Measurements from ENCODE around the gene FBXL16. TPM values are rescaled to one million over a fixed set of nuclear protein-coding genes. Genes with fewer than 3 reads are reported as not detected.

The FBXL16 gene
- total and polyA plus RNA-seq, 2 donors (not counting 3 experiments of a cell fraction or from before 2014, with no cell fraction given), result 0.07 to 0.22 TPM

GRCh38 chr16:716768-717325 is 11.2 kb upstream of the FBXL16 start:
- FAIRE-seq, result no peak
- intact Hi-C loops (cut with micrococcal nuclease) (no loop called here), dilution Hi-C loops (cut with MboI; ENCODE audit: extremely low pct_ligation_motif_present, low sequenced_read_pairs) (no loop called here)
- H2AFZ ChIP-seq (ENCODE audit: low read depth, low read length), result no peak overlapping the region
- CTCF ChIA-PET, result interaction anchor here (1.0 to 2.6 kb wide), 6 partner anchors 9 to 340 kb away, joined by 3 to 34 read pairs (median 8); partner anchors contain the start of genes CCDC78 and HAGHL
- no peak overlapping the region for H3K27ac ChIP-seq (ENCODE audit: insufficient read depth, low read depth, low read length)
- H3K9ac ChIP-seq (replicated peaks; ENCODE audit: extremely low read depth, insufficient read depth, low read length), result no peak overlapping the region
- no peak overlapping the region for H3K4me3 ChIP-seq (replicated peaks in 1 of 3; ENCODE audit: insufficient read depth in 1 of 3, low read depth in 1 of 3, low read length in 3 of 3)
- no peaks in the 10 kb centered on the region for H3K36me3 ChIP-seq (ENCODE audit: control insufficient read depth in 2 of 2, extremely low read depth in 1 of 2, insufficient read depth in 2 of 2, low read length in 2 of 2)
- no TSS peak for BruUV-seq (replicated peaks)
- no peak overlapping the region for H3K4me2 ChIP-seq (ENCODE audit: insufficient read depth, low read length)
- H3K9me3 ChIP-seq (replicated peaks; ENCODE audit: control insufficient read depth, insufficient read depth, low read length), result no peaks in the 10 kb centered on the region
- H3K9me1 ChIP-seq (replicated peaks; ENCODE audit: control insufficient read depth, extremely low read depth, insufficient read depth, low read length), result no peaks in the 10 kb centered on the region
- TF ChIP-seq FOS (IDR thresholded peaks at IDR 0.05; ENCODE audit: borderline replicate concordance, insufficient read depth, low read length) (no peak), EZH2 (IDR thresholded peaks at IDR 0.05; ENCODE audit: borderline replicate concordance, low read depth, low read length, severe bottlenecking) (no peak), GATA2 (IDR thresholded peaks at IDR 0.05; ENCODE audit: insufficient read depth, insufficient read length, low read depth, low read length) (no peak), MYC (IDR thresholded peaks at IDR 0.05; ENCODE audit: low read depth, low read length) (no peak), MAX (IDR thresholded peaks at IDR 0.05; ENCODE audit: insufficient read depth, insufficient read length) (no peak), JUN (IDR thresholded peaks at IDR 0.05; ENCODE audit: borderline replicate concordance, insufficient read depth, insufficient read length, low read depth) (no peak), POLR2A (IDR thresholded peaks at IDR 0.05; ENCODE audit: low read depth, low read length) (no peak), POLR2AphosphoS5 (IDR thresholded peaks at IDR 0.05; ENCODE audit: insufficient read depth, low read depth, low read length) (no peak)
- TF ChIP-seq, protein P1, sequence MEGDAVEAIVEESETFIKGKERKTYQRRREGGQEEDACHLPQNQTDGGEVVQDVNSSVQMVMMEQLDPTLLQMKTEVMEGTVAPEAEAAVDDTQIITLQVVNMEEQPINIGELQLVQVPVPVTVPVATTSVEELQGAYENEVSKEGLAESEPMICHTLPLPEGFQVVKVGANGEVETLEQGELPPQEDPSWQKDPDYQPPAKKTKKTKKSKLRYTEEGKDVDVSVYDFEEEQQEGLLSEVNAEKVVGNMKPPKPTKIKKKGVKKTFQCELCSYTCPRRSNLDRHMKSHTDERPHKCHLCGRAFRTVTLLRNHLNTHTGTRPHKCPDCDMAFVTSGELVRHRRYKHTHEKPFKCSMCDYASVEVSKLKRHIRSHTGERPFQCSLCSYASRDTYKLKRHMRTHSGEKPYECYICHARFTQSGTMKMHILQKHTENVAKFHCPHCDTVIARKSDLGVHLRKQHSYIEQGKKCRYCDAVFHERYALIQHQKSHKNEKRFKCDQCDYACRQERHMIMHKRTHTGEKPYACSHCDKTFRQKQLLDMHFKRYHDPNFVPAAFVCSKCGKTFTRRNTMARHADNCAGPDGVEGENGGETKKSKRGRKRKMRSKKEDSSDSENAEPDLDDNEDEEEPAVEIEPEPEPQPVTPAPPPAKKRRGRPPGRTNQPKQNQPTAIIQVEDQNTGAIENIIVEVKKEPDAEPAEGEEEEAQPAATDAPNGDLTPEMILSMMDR (IDR thresholded peaks at IDR 0.05; ENCODE audit: extremely low read depth in 1 of 2, insufficient read depth in 1 of 2, low read depth in 1 of 2, low read length in 2 of 2), result no peak
- POLR2A ChIA-PET, result no interaction called here
- peaks cover 23% of the 10 kb centered on the region for H3K4me1 ChIP-seq (ENCODE audit: control insufficient read depth, extremely low read depth, insufficient read depth, low read length)
- H3K79me2 ChIP-seq (ENCODE audit: control insufficient read depth, insufficient read depth, low read length), result no peaks in the 10 kb centered on the region
- no peaks in the 10 kb centered on the region for H3K27me3 ChIP-seq (ENCODE audit: control insufficient read depth in 2 of 2, insufficient read depth in 2 of 2, low read length in 2 of 2)
- DNase-seq (ENCODE audit: low read depth, low spot score), result no peak
- H4K20me1 ChIP-seq (replicated peaks; ENCODE audit: control insufficient read depth, extremely low read depth, insufficient read depth, low read length), result no peaks in the 10 kb centered on the region
